Hematopoietic multipotent progenitor cell treated with erythropoietin and hydrocortisone succinate and interleukin-3 and kit ligand, for 8 days (in vitro differentiated cells): ENCODE data around the gene WWOX.

Experiments used
- DNase-seq: peaks from one replicate; pipeline ENCODE4 v3.0.0-alpha.2; 2015

Gene WWOX

GRCh38 chr16:78106686-78107085 lies 7.2 kb downstream of the WWOX start:
- no peak for DNase-seq

- DNase-seq: no peak
Measured at GRCh38 chr16:78108451-78108850, 9.0 kb downstream of the WWOX start.

- DNase-seq: no peak
Measured at GRCh38 chr16:78113258-78113657, 13.8 kb downstream of the WWOX start.

- DNase-seq: no peak
Measured at GRCh38 chr16:78115659-78116058, 16.2 kb downstream of the WWOX start.

GRCh38 chr16:78116946-78117345 lies 17.5 kb downstream of the WWOX start:
- peak; percentile 6 for DNase-seq

GRCh38 chr16:78117391-78117790 lies 17.9 kb downstream of the WWOX start:
- DNase-seq: peak; percentile 72

- DNase-seq: no peak
Measured at GRCh38 chr16:78118469-78119025, 19.1 kb downstream of the WWOX start.

- DNase-seq: peak; percentile 80
Measured at GRCh38 chr16:78122774-78123315, 23.4 kb downstream of the WWOX start.

GRCh38 chr16:78125112-78125844 lies 25.8 kb downstream of the WWOX start:
- DNase-seq: no peak

GRCh38 chr16:78126662-78127061 lies 27.2 kb downstream of the WWOX start:
- no peak for DNase-seq

- no peak for DNase-seq
Measured at GRCh38 chr16:78127130-78127529, 27.7 kb downstream of the WWOX start.

- no peak for DNase-seq
Measured at GRCh38 chr16:78128913-78129312, 29.5 kb downstream of the WWOX start.

- DNase-seq: no peak
Measured at GRCh38 chr16:78129349-78129748, 29.9 kb downstream of the WWOX start.

- DNase-seq: no peak
Measured at GRCh38 chr16:78130083-78130608, 30.7 kb downstream of the WWOX start.

- no peak for DNase-seq
Measured at GRCh38 chr16:78130950-78131349, 31.5 kb downstream of the WWOX start.

GRCh38 chr16:78133919-78134318 lies 34.5 kb downstream of the WWOX start:
- DNase-seq: no peak

GRCh38 chr16:78134944-78135619 lies 35.6 kb downstream of the WWOX start:
- DNase-seq: no peak

- DNase-seq: no peak
Measured at GRCh38 chr16:78137179-78137578, 37.7 kb downstream of the WWOX start.

GRCh38 chr16:78137782-78138616 lies 38.5 kb downstream of the WWOX start:
- DNase-seq: no peak

GRCh38 chr16:78140818-78141466 lies 41.5 kb downstream of the WWOX start:
- no peak for DNase-seq

GRCh38 chr16:78142788-78143187 lies 43.3 kb downstream of the WWOX start:
- DNase-seq: no peak

- DNase-seq: no peak
Measured at GRCh38 chr16:78146807-78147206, 47.4 kb downstream of the WWOX start.
